Measurements from ENCODE around the gene NCAPH2.
"Not testable (repeated sequence)": the region's sequence is repeated elsewhere in the genome, so short reads cannot be mapped to it uniquely, and the experiment has no call there.

The NCAPH2 gene

GRCh38 chr22:50506611-50507420, 1.2 kb upstream of the NCAPH2 start:
- peak in 4 of 42 donors; percentile 11 to 45 (median 26) for DNase-seq
- intact Hi-C loops (cut with DNase I), result loop anchor here (2.0 to 10.0 kb wide), 2 partner anchors 32 to 262 kb away; partner anchors contain the start of genes SBF1 and TUBGCP6

GRCh38 chr22:50507421-50507990, 518 bp upstream of the NCAPH2 start, which contains the start of gene LMF2:
TSS of gene LMF2 (minus strand) at chr22:50507702. CDS start at chr22:50507675, 27 bp downstream.
- intact Hi-C loops (cut with DNase I), result loop anchor here (2.0 to 10.0 kb wide), 2 partner anchors 33 to 263 kb away; partner anchors contain the start of genes SBF1 and TUBGCP6
- DNase-seq, result peak; percentile 74 to 97 (median 92)

- no peak for DNase-seq
- intact Hi-C loops (cut with DNase I), result loop anchor here (2.0 to 10.0 kb wide), 2 partner anchors 16 to 264 kb away; partner anchors contain the start of genes SCO2 and TUBGCP6
Observed at GRCh38 chr22:50508897-50509296, 873 bp downstream of the NCAPH2 start.

GRCh38 chr22:50513175-50513574, 5.2 kb downstream of the NCAPH2 start:
- intact Hi-C loops (cut with DNase I), result no loop called here
- DNase-seq, result no peak

GRCh38 chr22:50516068-50516467, 8.0 kb downstream of the NCAPH2 start:
- intact Hi-C loops (cut with DNase I), result no loop called here
- no peak for DNase-seq

GRCh38 chr22:50516891-50517290, 8.9 kb downstream of the NCAPH2 start:
- no peak for DNase-seq
- intact Hi-C loops (cut with DNase I), result no loop called here

GRCh38 chr22:50517495-50518260, 9.7 kb downstream of the NCAPH2 start:
- DNase-seq, result no peak
- intact Hi-C loops (cut with DNase I), result no loop called here

GRCh38 chr22:50518606-50519005, 10.6 kb downstream of the NCAPH2 start:
- no peak for DNase-seq
- intact Hi-C loops (cut with DNase I), result no loop called here

- intact Hi-C loops (cut with DNase I), result no loop called here
- no peak for DNase-seq
Observed at GRCh38 chr22:50519151-50519550, 11.1 kb downstream of the NCAPH2 start.

- intact Hi-C loops (cut with DNase I); DNase-seq: not testable (repeated sequence)
Observed at GRCh38 chr22:50520184-50520583, 12.2 kb downstream of the NCAPH2 start.

GRCh38 chr22:50520826-50521453, 12.9 kb downstream of the NCAPH2 start:
- no peak for DNase-seq
- intact Hi-C loops (cut with DNase I), result no loop called here

- DNase-seq, result no peak
- intact Hi-C loops (cut with DNase I), result no loop called here
Observed at GRCh38 chr22:50521710-50522109, 13.7 kb downstream of the NCAPH2 start.

GRCh38 chr22:50522208-50522805, 14.3 kb downstream of the NCAPH2 start:
- intact Hi-C loops (cut with DNase I), result no loop called here

GRCh38 chr22:50522806-50523438, 14.9 kb downstream of the NCAPH2 start:
- intact Hi-C loops (cut with DNase I), result no loop called here
- DNase-seq, result no peak

More at GRCh38 chr22:50522208-50522805, 14.3 kb downstream of the NCAPH2 start:
- DNase-seq, result no peak

GRCh38 chr22:50523458-50523805, 15.4 kb downstream of the NCAPH2 start:
- intact Hi-C loops (cut with DNase I), result no loop called here
- DNase-seq, result no peak

- intact Hi-C loops (cut with DNase I), result loop anchor here (2.0 kb wide), 1 partner anchor 15 kb away; the partner anchor contains the start of gene NCAPH2
- no peak for DNase-seq
Observed at GRCh38 chr22:50523806-50524675, 16.0 kb downstream of the NCAPH2 start.

GRCh38 chr22:50524676-50525103, 16.7 kb downstream of the NCAPH2 start:
- intact Hi-C loops (cut with DNase I), result loop anchor here (2.0 to 5.0 kb wide), 2 partner anchors 16 to 58 kb away; partner anchors contain the start of genes CHKB and NCAPH2
- peak in 10 of 42 donors; percentile 37 to 66 (median 50) for DNase-seq
